Osteoblast (primary cell): ENCODE results near the gene UBE2V1. TPM values are rescaled to one million over a fixed set of nuclear protein-coding genes. Genes with fewer than 3 reads are reported as not detected.

Experiments used
- DNase-seq: peaks from one replicate; pipeline ENCODE4 v3.0.0; 2011; ENCODE audit warnings: low spot score, mixed read lengths; ENCODE audit not compliant: insufficient read length; ENCODE audit errors: missing footprints
- H2AFZ ChIP-seq: 2 replicates; pipeline ENCODE4 v1.6.0; 2011; ENCODE audit warnings: mild to moderate bottlenecking, low read length
- H3K27ac ChIP-seq: 2 replicates; pipeline ENCODE4 v1.5.1; 2011; ENCODE audit warnings: mild to moderate bottlenecking, low read depth, low read length, moderate library complexity
- H3K27me3 ChIP-seq: 2 replicates; pipeline ENCODE4 v1.6.0; 2012; ENCODE audit warnings: mild to moderate bottlenecking, control low read depth, inconsistent platforms, low read length, moderate library complexity; ENCODE audit not compliant: insufficient read depth
- H3K36me3 ChIP-seq: 2 replicates; pipeline ENCODE4 v1.5.1; 2011; ENCODE audit warnings: mild to moderate bottlenecking, low read length, control low read depth, moderate library complexity; ENCODE audit not compliant: insufficient read depth
- H3K4me1 ChIP-seq: 2 replicates; pipeline ENCODE4 v1.5.1; 2011; ENCODE audit warnings: mild to moderate bottlenecking, low read length, control low read depth, moderate library complexity; ENCODE audit not compliant: insufficient read depth
- H3K4me2 ChIP-seq: 2 replicates; pipeline ENCODE4 v1.6.0; 2011; ENCODE audit warnings: mild to moderate bottlenecking, low read length; ENCODE audit not compliant: insufficient read depth
- H3K4me3 ChIP-seq: fragments of 200-600 bp; sonication (generic); 3 replicates; pipeline ENCODE4 v1.5.1; 2012; ENCODE audit warnings: mild to moderate bottlenecking, low read length, inconsistent platforms; ENCODE audit not compliant: insufficient read depth
- H3K79me2 ChIP-seq: 2 replicates; pipeline ENCODE4 v1.6.0; 2012; ENCODE audit warnings: mild to moderate bottlenecking, low read length, control low read depth, inconsistent platforms; ENCODE audit not compliant: insufficient read depth
- H3K9me3 ChIP-seq: 2 replicates; pipeline ENCODE4 v1.5.1; 2011; ENCODE audit warnings: low read depth, low read length, control low read depth
- H4K20me1 ChIP-seq: 2 replicates; pipeline ENCODE4 v1.6.0; 2012; ENCODE audit warnings: mild to moderate bottlenecking, low read length, control low read depth; ENCODE audit not compliant: insufficient read depth
- total RNA-seq: library from RNA; depleted of rRNA; stranded (reverse); fragments of >200 nt; gene quantifications from 2 replicates; pipeline ENCODE4 v1.2.3, GENCODE V29; 2012
- TF ChIP-seq, protein P1 (sequence below): IDR thresholded peaks from 2 replicates; pipeline ENCODE4 v1.5.1; 2011; ENCODE audit warnings: mild to moderate bottlenecking, low read depth, low read length, moderate library complexity; ENCODE audit errors: extremely low read depth

Gene UBE2V1
- total RNA-seq, 1 donor = 90.8 TPM

- Histone ChIP-seq H3K4me1 (peaks cover 55% of the 10 kb centered on the region), H3K27ac (peak overlapping the region; percentile 90), H4K20me1 (peaks cover 61% of the 10 kb centered on the region), H3K4me2 (peak overlapping the region; percentile 98), H3K9me3 (no peaks in the 10 kb centered on the region), H3K27me3 (no peaks in the 10 kb centered on the region), H2AFZ (no peak overlapping the region), H3K36me3 (peaks cover 15% of the 10 kb centered on the region), H3K4me3 (peak overlapping the region; percentile 90), H3K79me2 (peaks cover 89% of the 10 kb centered on the region)
- TF ChIP-seq, protein P1, sequence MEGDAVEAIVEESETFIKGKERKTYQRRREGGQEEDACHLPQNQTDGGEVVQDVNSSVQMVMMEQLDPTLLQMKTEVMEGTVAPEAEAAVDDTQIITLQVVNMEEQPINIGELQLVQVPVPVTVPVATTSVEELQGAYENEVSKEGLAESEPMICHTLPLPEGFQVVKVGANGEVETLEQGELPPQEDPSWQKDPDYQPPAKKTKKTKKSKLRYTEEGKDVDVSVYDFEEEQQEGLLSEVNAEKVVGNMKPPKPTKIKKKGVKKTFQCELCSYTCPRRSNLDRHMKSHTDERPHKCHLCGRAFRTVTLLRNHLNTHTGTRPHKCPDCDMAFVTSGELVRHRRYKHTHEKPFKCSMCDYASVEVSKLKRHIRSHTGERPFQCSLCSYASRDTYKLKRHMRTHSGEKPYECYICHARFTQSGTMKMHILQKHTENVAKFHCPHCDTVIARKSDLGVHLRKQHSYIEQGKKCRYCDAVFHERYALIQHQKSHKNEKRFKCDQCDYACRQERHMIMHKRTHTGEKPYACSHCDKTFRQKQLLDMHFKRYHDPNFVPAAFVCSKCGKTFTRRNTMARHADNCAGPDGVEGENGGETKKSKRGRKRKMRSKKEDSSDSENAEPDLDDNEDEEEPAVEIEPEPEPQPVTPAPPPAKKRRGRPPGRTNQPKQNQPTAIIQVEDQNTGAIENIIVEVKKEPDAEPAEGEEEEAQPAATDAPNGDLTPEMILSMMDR = no peak
- no peak for DNase-seq
These were observed 2.6 kb downstream of the UBE2V1 start for GRCh38 chr20:50110141-50111047.

GRCh38 chr20:50108556-50109235 is 4.3 kb downstream of the UBE2V1 start:
- Histone ChIP-seq H4K20me1 (peaks cover 65% of the 10 kb centered on the region), H3K4me2 (no peak overlapping the region), H3K36me3 (peaks cover 15% of the 10 kb centered on the region), H2AFZ (no peak overlapping the region), H3K27ac (peak overlapping the region; percentile 30), H3K79me2 (peaks cover 97% of the 10 kb centered on the region), H3K4me3 (no peak overlapping the region), H3K9me3 (no peaks in the 10 kb centered on the region), H3K27me3 (no peaks in the 10 kb centered on the region), H3K4me1 (peaks cover 49% of the 10 kb centered on the region)
- TF ChIP-seq, protein P1 = no peak
- no peak for DNase-seq

DNA sequence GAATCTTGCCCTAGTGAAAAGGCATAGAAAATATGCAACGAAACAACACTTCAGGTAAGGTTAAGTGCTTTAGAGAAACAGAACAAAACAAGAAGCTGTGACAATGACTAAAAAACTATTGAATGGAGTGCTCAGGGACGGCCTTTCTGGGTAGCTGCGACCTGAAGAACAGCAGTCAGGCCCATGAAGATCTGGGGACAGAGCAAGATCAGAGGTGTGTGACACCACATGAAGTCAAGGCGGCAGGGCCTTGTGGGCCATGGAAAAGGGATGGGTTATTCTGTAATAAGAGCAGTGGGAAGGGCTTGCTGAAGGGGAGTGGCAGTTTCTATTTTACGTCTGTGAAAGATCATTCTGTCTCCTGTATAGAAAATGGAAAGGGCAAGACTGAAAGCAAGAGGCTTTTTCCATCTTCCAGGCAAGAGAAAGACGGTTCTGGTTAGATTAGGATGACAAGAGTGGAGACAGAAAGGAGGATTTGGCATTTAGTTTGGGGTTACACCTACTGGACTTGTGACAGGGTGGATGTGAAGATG is 5.1 kb downstream of the UBE2V1 start:
- Histone ChIP-seq H3K4me1 (peaks cover 52% of the 10 kb centered on the region), H3K79me2 (peaks cover 98% of the 10 kb centered on the region)

More for the DNA sequence above, 5.1 kb downstream of the UBE2V1 start:
- no peak for DNase-seq
- TF ChIP-seq, protein P1 = no peak
- Histone ChIP-seq H4K20me1 (peaks cover 74% of the 10 kb centered on the region), H3K9me3 (no peaks in the 10 kb centered on the region), H2AFZ (no peak overlapping the region), H3K4me2 (no peak overlapping the region), H3K4me3 (no peak overlapping the region), H3K27me3 (no peaks in the 10 kb centered on the region), H3K27ac (no peak overlapping the region), H3K36me3 (peaks cover 15% of the 10 kb centered on the region)
